HG03575 (cell line): Measurements from ENCODE around the gene IDH1.
"Not testable (repeated sequence)": the region's sequence is repeated elsewhere in the genome, so short reads cannot be mapped to it uniquely, and the experiment has no call there.

ENCODE experiments used
- ATAC-seq: cut with Tn5 transposase; IDR thresholded peaks from one replicate; pipeline ENCODE4 v1.9.1; 2021; ENCODE audit not compliant: unreplicated experiment, insufficient number of reproducible peaks, low FRiP score; ENCODE audit errors: extremely low read depth

IDH1 gene

GRCh38 chr2:208265371-208265800, 10.5 kb upstream of the IDH1 start:
- peak; percentile 26 for ATAC-seq

- not testable (repeated sequence) for ATAC-seq
These were observed 2.3 kb upstream of the IDH1 start for GRCh38 chr2:208256849-208257813.

GRCh38 chr2:208256192-208256782, 1.4 kb upstream of the IDH1 start:
- no peak for ATAC-seq

- peak; percentile 3 for ATAC-seq
These were observed 761 bp upstream of the IDH1 start for GRCh38 chr2:208255557-208256106.

GRCh38 chr2:208254118-208254870, 577 bp downstream of the IDH1 start:
- ATAC-seq: peak; percentile 32

GRCh38 chr2:208253600-208254117, 1.2 kb downstream of the IDH1 start:
- no peak for ATAC-seq

- no peak for ATAC-seq
These were observed 2.0 kb downstream of the IDH1 start for GRCh38 chr2:208252716-208253492.

GRCh38 chr2:208251098-208251497, 3.8 kb downstream of the IDH1 start:
- ATAC-seq: no peak

- no peak for ATAC-seq
These were observed 4.5 kb downstream of the IDH1 start for GRCh38 chr2:208250388-208250787.

GRCh38 chr2:208249296-208249695, 5.6 kb downstream of the IDH1 start:
- ATAC-seq: no peak

GRCh38 chr2:208248601-208249000, 6.3 kb downstream of the IDH1 start:
- ATAC-seq: no peak

GRCh38 chr2:208245746-208246145, 9.1 kb downstream of the IDH1 start:
- ATAC-seq: no peak

- no peak for ATAC-seq
These were observed 10.4 kb downstream of the IDH1 start for GRCh38 chr2:208244422-208244821.

- ATAC-seq: no peak
These were observed 14.2 kb downstream of the IDH1 start for GRCh38 chr2:208240619-208241209.

GRCh38 chr2:208239770-208240493, 14.9 kb downstream of the IDH1 start:
- no peak for ATAC-seq

- ATAC-seq: no peak
These were observed 19.0 kb downstream of the IDH1 start for GRCh38 chr2:208235860-208236259.

GRCh38 chr2:208234786-208235185, 20.1 kb downstream of the IDH1 start:
- no peak for ATAC-seq
